GM03348 (cell line): Measurements from ENCODE around the gene FOXO1.
"Not testable (repeated sequence)": the region's sequence is repeated elsewhere in the genome, so short reads cannot be mapped to it uniquely, and the experiment has no call there.

Source experiments
- DNase-seq: peaks from one replicate; pipeline ENCODE4 v3.0.0; 2012; ENCODE audit warnings: low spot score

The FOXO1 gene

DNA sequence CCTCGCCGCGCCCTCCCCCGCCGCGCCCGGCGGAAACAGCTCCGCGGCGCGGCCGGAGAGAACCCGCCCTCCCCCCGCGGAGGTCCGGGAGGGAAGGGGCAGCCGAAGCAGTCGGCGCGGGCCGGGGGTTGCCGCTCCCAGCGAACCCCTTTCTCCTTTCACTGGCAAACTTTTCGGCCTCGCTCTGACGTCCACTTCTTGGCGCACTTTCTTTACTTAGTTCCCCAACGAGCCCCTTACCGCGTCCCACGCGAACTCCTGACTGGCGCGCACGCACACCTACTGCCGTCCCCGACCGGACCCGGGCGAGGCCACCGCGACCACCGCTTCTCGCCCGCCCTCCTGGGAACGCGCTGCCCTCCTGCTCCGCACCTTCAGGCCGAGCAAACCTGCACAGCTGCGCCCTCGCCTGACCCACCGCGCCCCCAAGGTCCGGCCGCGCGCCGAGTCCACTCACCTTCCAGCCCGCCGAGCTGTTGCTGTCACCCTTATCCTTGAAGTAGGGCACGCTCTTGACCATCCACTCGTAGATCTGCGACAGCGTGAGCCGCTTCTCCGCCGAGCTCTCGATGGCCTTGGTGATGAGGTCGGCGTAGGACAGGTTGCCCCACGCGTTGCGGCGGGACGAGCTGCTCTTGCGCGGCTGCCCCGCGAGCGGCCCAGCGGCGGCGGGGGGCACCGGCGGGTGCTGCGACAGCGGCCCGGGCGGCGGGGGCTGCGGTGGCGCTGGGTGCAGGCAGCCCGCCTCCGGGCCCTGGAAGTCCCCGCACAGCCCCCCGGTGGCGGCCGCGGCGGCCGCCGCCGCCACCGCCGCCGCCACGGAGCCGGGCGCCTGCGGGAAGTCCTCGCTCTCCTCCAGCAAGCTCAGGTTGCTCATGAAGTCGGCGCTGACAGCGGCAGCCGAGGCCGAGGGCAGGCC is 1.1 kb downstream of the FOXO1 start:
- DNase-seq = peak; percentile 59

DNA sequence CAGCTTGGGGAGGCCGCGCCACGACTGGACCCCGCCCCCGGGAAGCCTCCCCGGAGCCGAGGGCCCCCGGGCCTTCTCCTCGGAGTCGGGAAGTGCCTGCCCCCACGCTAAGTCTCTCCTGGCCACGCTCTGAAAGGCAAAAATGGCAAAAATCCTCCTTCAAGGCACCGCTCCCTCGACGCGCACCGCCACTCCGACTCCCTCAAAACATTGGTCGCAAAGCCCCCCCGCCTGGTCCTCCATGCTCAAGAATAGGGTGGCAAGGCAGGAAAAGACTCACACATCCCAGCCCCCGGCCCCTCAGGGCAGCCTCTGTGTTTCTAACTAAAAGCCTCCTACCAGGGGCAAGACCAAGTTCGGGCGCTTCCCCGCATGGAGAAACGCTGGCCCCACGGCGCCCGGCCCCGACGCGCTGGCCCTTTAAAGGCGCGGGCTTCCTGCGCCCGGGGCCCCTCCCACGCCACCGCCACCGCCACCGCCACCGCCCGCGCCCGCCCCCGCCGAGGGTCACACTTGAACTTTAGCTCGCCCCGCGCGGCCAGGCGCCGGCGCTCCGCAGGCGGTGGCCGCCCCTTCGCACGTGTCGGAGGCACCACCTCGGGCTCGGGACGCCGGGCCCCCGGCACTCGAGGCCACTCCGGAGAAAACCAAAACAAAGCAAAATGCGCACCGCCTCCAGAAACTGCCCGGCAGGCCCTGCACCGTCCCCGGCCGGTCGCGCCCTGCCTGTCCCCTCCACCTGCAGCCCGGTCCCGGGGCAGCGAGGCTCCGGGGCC is 1.9 kb downstream of the FOXO1 start:
- DNase-seq = peak; percentile 76

DNA sequence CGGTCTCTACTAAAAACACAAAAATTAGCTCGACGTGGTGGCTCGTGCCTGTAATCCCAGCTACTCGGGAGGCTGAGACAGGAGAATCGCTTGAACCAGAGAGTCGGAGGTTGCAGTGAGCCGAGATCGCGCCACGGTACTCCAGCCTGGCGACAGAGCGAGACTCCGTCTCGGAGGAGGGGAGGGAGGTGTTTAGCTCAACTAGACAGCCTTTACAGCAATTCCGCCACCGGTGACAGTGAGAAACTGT is 2.4 kb downstream of the FOXO1 start:
- DNase-seq = not testable (repeated sequence)

- DNase-seq = no peak
These were observed 3.6 kb downstream of the FOXO1 start for GRCh38 chr13:40662866-40663265.

- DNase-seq = no peak
These were observed 4.4 kb downstream of the FOXO1 start for GRCh38 chr13:40661875-40662665.

DNA sequence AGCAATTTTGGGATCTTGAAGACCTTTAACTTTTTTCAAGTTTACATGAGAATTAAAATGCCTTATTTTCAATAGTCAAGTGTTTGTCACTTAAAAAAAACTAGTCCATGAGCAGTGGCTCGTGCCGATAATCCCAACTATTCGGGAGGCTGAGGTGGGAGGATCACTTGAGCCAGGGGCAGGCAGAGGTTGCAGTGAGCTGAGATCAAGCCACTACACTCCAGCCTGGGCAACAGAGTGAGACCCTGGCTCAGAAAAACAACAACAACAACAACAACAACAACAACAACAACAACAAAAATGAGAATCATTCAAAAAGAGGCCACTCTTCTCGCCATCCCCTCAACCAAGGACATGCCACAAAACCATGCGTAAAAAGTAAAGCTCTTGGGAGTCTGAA is 5.7 kb downstream of the FOXO1 start:
- no peak for DNase-seq

DNA sequence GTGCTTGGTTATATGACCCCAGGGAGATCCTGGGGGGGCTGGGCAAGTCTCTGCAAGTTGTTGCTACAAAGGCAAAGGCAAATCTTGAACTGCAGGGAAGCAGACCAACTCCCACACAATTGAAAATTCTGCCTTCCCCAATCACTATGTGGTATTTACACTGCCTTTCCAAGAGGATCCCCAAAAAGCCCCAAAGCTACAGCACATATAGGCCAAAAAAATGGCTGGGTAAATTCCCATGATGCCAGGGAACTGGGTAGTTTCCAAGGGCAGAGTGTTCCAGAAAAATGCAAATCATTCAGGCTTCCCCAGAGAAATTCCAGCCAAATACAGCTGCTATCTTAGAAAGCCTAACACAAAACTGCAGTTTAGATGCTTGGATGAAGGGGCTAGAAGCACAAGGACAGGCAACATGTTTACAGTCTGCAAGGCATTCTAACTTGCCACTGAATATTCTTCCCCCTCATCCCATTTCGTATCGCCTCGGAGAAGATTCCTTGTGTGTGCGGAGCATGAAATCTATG is 6.2 kb downstream of the FOXO1 start:
- DNase-seq = no peak

DNA sequence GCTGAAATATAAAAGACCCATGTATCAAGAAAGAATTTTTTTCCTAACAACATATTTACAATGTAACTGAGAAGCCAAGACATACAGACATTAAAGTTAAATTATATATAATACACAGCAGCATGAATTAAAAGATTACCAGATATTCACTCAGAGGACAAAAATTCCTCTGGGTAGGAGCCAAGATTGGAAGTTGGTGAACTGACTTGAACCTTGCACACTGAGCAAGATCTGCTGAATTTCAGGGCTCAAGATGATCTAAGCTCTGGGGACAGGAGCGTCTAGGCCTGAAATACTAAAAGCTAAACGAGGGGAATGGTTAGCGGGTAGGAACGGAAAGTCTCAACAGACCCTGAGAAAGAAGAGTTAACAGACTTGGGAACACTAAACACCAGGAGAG is 8.5 kb downstream of the FOXO1 start:
- DNase-seq = no peak

DNA sequence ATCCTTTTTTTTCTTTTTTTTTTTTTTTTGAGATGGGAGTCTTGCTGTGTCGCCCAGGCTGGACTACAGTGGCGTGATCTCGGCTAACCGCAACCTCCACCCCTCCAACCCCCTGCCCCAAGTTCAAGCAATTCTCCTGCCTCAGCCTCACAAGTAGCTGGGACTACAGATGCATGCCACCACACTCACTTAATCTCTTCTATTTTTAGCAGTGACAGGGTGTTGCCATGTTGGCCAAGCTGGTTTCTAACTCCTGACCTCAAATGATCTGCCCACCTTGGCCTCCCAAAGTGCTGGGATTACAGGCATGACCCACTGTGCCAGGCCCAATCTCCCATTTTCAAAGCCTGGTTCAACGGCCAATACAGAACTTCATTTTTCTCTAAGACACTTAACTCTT is 9.1 kb downstream of the FOXO1 start:
- DNase-seq = no peak

DNA sequence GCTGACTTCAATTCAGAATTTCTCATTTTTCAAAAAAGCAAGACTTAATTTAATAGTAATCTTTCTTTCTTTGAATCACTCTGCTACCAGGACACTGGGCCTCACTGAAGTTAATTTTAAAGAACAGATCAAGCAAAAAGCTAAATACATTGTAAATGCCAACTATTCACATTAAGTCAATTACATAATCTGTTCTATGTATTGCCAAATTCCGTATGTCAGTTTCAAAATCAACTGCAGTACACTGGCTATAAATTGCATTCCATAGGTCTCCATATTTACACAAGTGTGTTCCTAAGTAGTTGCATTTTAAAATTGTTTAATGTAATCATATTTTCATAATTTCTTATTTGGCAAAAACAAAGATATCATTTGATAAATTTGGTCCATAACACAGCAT is 10.1 kb downstream of the FOXO1 start:
- DNase-seq = no peak

- DNase-seq = peak; percentile 16
These were observed 12.7 kb downstream of the FOXO1 start for GRCh38 chr13:40653527-40654318.

GRCh38 chr13:40652588-40652940 is 13.9 kb downstream of the FOXO1 start:
- no peak for DNase-seq

GRCh38 chr13:40651866-40652587 is 14.4 kb downstream of the FOXO1 start:
- DNase-seq = no peak

DNA sequence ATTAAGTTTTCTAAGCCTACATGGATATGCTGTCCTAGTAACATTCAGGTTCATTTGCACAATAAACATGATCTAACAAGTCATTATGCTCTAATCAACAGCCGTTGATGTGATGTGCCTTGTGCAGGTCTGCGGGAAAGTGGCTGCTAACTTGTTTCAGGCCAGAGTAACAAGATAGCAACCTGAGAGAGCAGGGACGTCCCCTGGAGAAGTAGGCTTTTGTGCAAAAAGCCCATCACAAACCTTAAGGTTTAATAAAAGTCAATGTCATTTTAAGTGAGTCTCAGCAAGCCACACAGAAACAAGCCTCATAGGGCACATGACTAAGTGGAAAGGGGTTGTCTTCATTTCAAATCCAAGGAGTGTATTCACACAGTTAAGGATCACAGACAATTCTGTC is 17.6 kb downstream of the FOXO1 start:
- DNase-seq = no peak

GRCh38 chr13:40648040-40648439 is 18.4 kb downstream of the FOXO1 start:
- no peak for DNase-seq

GRCh38 chr13:40644838-40645604 is 21.4 kb downstream of the FOXO1 start:
- no peak for DNase-seq

DNA sequence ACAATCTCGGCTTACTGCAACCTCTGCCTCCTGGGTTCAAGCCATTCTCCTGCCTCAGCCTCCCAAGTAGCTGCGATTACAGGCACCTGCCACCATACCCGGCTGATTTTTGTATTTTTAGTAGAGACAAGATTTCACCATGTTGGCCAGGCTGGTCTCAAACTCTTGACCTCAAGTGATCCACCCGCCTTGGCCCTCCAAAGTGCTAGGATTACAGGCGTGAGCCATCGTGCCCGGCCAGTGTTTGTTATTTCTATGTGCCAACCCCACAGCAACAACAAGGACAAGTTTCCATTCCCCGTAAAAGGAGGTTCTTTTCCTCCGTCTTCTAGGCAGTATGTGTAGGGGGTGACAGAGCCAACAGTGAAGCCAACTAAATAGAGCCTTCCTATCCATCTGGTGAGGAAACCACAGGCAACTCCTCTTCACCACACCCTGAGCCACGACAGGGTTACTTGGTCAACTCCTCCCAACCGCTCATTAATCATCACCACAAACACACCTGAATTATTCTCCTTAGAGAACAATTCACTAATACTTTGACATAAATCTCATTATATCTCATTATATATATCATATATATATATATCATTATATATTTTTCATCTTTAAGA is 25.5 kb downstream of the FOXO1 start:
- DNase-seq = no peak

DNA sequence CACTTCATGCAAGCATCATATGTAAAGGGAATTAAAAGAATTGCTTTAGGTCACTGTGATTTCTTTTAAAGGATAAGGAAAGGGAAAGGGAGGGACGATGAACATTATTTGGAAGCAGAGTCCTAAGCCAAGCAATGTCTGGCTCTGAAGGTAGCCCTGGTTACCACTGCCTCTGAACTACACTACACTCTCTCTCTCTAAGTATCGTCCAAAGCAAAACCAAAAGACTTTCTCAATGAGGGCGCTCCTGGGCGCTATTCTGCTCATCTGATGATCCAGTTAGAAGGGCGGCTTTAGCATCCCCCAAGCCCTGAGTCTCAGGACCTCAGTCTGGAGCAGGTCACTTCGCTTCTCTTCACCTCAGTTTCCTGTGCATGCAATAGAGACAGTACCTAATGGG is 26.2 kb downstream of the FOXO1 start:
- DNase-seq = no peak

DNA sequence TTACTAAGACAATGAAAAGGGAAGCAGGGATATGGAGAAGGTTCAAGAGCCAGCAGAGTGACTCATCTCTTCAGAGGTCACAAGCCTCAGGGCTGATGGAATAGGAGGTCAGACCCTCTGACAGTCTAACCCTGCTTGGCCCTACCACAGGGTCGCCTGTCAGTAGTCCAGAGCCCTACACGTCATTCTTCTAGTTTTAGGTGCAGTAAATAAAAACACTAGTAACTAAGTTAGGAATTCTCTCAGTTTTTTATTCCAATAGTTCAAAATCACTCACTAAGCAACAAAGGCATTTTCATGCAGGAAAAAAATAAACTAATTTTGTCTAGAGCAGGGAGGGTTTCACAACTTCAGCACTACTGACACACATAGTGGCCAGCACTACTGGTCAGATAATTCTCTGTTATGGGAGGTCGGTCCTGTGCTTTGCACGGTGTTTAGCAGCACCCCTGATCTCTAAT is 27.2 kb downstream of the FOXO1 start:
- peak; percentile 17 for DNase-seq

DNA sequence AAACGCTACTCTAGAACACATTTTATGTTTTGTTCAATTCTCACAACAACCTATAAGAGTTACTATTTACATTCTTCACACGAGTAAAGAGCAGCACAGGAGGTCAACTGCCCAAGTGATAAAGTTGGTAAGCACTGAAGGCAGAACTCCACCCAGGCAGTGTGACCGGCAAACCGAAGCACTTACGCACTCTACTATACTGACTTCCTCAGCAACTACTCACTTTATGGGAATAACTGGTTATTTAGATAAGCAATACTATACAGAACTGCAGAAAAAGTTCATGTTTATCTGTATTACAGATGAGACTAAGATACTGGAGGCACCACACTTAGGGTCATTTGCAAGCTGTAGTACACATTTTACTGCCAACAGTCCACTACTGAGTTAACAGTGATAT is 28.8 kb downstream of the FOXO1 start:
- no peak for DNase-seq
